Measurements from ENCODE around the gene ALDH8A1. TPM values are rescaled to one million over a fixed set of nuclear protein-coding genes. Genes with fewer than 3 reads are reported as not detected.

The ALDH8A1 gene
- total RNA-seq, result 1 to 10 TPM in 1 of 2 donors, under 1 TPM in 1; 0.69 to 2.3 TPM

GRCh38 chr6:134949927-134950326, at the start of gene ALDH8A1:
ALDH8A1 (minus strand) TSS chr6:134950101; CDS start chr6:134950053, 48 bp downstream.

Other genes starting within 250 kb of the ALDH8A1 start
- gene HBS1L, start 104.7 kb upstream of the ALDH8A1 start, total RNA-seq, result 10 to 100 TPM; 79.6 to 80.5 TPM
- 1 to 10 TPM in 1 of 2 donors, under 1 TPM in 1; 0.33 to 1.4 TPM for gene MYB, start 231.2 kb upstream of the ALDH8A1 start, total RNA-seq

Data from melanocyte of skin (primary cell).